LoVo (cell line): ENCODE results near the gene TEKT2.

Source experiments
- DNase-seq: peaks from one replicate; pipeline ENCODE4 v3.0.0-alpha.2; 2016; ENCODE audit warnings: low spot score

Gene TEKT2

DNA sequence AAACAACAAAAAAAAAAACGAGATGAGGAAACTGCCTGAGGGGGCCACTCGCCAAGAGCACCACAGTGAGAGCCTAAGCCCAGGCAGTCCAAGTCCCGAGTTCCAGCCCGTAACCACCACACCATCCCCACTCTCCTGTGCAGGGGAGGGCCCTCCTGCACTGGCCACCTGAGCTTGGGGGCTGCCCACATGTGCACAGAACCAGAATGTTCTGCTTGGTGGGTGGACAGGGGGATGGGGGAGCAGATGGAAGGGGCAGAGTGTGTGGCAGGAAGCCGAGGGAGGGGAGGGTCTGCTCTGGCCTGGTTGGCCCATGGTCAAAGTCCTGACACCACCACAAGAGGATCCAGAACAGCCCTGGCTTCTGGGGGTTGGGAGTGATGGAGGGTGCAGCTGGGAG lies 22.4 kb downstream of the TEKT2 start:
- DNase-seq: no peak

DNA sequence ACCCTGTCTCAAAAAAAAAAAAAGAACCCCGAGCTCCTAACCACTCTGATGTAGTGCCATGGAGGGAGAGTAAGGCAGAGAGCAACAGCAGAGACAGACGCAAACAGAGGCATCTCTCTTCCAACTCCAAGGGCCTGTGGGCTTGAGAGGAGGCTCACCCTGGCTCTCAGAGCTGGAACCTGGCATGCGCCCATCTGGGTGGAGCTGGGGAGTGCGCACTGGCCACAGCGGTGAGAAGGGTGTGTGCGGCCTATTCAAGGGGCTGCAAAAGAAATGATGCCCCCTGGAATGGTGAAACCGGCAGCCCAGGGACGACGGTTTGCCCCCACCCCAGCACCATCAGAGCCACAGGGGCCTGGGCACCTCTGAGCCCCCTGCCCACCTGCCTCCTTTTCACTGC lies 23.5 kb downstream of the TEKT2 start:
- DNase-seq: no peak

- no peak for DNase-seq
These were observed 24.4 kb downstream of the TEKT2 start for GRCh38 chr1:36108314-36108713.

GRCh38 chr1:36109041-36109679 lies 25.3 kb downstream of the TEKT2 start:
- DNase-seq: no peak

GRCh38 chr1:36111151-36111550 lies 27.3 kb downstream of the TEKT2 start:
- DNase-seq: no peak

DNA sequence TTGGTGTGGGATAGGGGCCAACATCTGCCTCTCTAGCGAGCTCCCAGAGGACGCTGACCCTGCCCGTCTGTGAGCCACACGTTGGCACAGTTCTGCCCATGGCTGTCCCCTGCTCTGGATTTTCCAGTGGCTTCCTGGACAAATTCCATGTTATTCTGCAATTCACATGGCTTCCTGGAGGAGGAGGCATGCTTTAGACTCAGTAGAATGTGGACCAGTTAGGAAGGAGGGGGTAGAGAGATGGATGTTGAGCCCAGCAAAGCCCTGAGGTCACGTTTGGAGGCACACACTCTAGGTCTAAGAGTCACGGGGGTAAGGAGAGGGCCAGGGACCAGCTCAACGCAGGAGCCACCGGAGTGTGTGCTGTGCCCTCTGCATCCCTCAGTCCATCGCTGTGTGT lies 28.9 kb downstream of the TEKT2 start:
- no peak for DNase-seq

GRCh38 chr1:36114371-36114770 lies 30.5 kb downstream of the TEKT2 start:
- DNase-seq: no peak

- DNase-seq: no peak
These were observed 31.3 kb downstream of the TEKT2 start for GRCh38 chr1:36115200-36115669.

GRCh38 chr1:36115931-36116330 lies 32.0 kb downstream of the TEKT2 start:
- no peak for DNase-seq

DNA sequence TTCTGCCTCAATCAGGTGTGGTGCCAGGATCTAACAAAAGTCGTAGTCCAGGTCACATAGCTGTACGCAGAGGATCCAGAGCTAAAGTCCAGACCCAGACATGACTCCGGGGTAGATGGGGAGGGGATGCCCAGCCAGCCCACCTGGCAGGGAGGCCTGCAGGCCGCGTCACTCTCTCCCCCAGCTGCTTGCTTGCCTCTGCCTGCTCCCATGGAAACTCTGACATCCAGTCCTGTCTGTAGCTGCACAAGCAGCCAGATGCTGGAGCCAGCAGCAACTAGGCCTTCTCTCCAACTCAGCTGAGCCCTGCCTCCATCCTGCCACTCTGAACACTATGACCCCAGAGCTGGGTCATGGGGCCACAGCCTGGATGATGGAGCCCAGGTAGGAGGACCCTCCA lies 33.0 kb downstream of the TEKT2 start:
- no peak for DNase-seq

DNA sequence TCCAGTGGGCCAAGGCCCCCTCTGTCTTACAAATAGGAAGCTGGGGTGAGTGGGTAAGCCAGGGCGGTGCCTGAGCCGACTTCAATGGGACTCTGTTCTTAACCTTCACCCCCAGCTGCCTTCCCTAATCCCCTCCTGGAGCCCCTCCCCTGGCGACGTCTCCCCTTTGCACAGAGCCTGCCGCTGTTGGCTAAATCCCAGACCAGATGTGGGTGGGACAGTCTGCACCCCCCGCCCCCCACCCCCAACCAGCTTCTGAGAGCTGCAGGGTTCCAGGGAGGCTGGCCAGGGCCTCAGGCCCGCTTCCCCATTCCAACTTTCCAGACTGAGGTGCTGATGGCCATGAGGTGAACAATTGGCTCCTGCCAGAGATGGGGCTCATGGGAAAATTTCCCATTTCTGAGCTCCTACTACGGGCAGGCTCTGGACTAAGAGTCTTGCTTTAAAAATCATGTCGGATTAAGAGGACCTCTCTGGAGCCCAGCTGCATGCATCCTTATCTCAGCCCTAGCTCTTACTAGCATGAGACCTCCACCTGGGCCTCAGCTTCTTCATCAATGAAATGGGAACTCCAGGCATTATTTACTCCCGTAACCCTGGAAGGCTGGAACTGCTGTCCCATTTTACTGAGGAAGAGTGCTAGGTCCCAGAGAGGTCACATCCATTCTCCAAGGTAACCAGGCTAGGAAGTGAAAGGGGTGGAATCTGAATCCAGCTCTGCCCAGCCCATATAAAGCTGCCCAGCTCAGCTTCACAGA lies 34.7 kb downstream of the TEKT2 start:
- DNase-seq: no peak

DNA sequence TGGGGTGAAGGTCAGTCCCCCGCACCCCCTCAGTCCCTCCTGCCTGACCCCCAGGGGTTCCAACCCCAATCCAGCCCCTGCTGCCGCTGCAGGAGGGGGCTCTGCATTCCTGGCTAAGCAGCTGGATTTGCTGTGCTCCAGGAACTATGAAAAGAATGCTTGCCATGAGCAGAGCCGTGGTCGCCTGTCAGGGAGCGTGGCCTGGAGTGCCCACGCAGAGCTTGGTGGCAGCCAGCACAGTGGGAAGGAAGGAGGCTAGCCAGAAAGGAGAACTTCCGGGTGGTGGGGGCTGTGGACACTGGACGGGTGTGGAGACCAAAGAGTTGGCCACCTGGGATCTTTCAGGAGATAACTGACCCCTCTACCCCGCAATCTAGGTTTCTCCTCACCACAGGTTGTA lies 35.6 kb downstream of the TEKT2 start:
- no peak for DNase-seq

DNA sequence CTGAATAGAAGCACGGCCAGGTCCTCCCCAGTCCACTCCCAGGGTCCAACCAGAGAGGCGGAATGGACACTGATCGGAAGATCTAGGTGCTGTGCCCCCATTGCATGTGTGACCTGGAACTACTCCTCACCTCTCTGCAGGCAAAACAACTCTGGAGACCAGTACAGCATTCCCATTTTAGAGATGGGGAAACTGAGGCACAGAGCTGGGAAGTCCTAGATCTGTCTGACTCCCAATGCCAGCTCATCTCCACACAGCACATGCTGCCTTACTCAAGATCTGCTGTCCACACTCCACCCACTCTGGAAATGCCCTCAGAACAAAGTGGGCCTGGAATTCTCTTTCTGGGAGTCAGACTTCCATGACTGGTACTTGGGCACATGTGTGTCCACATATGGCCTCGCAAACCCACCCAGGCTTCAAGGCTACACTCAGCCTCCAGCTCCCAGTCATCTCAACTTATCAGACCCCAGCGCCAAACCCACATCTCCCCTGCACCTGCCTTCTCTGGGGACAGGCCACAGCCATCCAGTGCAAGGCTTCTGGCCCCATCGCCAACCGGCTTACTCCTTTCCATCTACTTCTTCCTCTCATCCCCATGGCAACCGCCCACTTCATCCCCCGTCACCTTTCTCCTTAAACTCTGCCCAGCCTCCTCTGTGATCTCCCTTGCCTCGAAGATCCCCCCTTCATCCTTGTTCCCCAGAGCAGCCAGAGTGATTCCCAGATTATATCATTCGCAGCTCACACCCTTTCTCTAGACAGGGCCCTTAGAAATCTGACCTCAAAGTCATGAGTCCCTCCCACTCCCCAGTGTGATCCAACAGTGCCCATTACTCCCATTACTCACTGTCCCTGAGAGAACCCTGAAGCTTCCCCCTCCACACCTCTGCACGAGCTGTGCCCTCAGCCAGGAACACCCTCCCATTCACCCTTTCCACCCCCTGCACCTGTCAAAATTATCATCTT lies 38.5 kb downstream of the TEKT2 start:
- no peak for DNase-seq

DNA sequence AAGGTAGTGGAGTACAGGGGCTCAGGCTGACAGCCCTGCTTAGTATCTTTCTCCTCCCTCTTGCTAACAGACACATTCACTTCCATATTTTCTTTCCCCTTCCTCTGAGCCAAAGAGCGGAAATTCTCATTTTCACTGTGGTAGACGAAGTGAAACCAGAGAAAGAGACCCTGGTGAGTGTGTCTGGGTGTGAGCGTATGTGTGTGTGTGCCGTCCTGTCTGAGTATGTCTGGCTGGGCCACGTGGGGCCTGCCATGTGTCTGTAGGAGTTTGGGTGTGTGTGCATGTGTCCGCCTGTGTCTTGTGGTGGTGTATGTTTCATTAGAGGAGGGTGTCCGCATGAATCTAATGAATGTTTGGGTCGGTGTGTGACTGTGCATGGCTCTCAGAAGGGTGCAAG lies 39.5 kb downstream of the TEKT2 start:
- no peak for DNase-seq

GRCh38 chr1:36124404-36125128 lies 40.7 kb downstream of the TEKT2 start:
- DNase-seq: no peak

DNA sequence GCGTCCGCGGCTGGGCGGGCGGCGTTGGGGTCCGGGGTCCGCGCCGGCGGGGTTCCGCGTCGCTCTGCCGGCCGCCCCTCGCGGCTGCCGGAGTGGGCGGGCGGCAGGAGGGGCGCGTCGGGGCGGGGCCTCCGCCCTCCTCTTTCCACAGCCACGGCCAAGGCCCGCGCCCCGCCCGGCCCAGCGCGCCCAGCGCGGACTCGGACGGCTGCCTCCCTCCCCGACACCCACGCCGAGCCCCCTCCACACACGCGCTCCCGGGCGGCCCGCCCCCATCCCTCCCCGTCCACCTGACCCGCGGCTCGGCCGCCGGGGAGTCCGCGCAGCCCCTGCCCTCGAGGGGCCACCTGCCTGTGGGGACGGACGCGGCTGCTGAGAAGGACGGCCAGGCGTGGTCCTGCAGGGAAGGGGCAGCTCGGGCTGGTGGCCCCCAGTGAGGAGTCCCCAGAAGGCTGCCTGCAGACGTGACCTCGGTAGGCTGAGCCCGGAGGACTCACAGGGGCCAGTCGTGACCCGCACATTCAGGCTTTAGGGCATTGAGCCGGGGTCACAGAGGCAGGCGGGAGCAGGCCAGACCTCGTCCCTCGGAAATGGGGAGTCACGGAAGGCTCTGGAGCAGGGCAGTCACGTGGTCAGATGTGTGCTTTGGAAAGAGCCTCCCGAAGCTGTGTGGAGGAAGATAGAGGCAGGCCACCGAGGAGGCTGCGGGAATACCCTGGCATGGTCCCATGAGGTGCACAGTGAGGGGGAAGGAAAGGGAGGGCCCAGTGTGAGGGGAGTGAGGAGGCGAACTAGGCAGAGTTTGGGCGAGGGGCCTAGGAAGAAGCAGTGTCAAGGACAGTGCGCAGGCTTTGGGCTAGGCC lies 41.5 kb downstream of the TEKT2 start, which contains the start of gene COL8A2:
TSS of gene COL8A2 (minus strand) at position 94 of the 863 bp plus-strand sequence. CDS start 24,980 bp downstream, outside the sequence.
- no peak for DNase-seq

DNA sequence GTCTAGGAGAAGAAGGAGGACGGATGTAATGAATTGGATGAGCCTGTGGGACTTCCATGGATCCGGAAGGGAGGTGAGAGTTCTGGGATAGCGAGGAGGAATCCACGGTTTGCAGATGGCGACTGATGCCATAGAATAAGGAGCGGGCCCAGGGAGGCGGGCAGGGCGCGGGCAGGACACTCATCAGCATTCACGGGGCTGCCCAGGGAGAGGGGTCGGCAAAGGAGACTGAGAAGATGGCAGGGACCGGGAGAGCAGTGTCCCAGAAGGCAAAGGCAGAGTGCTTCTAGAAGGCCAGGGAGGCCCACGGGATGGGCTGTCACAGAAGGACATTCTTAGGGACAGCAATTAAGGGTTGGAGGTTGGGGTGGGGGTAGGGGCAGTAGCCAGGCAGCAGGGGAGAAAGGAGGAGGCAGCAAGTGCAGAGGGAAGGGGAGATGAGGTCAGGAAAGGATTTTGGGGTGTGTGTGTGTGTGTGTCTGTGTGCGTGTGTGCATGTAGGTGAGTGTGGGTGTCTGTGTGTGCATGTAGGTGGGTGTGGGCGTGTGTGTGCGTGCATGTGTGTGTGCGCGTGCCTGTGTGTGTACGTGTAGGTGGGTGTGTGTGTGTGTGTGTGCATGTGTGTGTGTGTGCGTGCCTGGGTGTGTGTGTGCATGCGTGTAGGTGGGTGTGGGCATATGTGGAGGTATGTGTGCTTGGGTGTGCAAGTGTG lies 42.3 kb downstream of the TEKT2 start:
- DNase-seq: no peak

GRCh38 chr1:36126797-36127500 lies 43.1 kb downstream of the TEKT2 start:
- no peak for DNase-seq

DNA sequence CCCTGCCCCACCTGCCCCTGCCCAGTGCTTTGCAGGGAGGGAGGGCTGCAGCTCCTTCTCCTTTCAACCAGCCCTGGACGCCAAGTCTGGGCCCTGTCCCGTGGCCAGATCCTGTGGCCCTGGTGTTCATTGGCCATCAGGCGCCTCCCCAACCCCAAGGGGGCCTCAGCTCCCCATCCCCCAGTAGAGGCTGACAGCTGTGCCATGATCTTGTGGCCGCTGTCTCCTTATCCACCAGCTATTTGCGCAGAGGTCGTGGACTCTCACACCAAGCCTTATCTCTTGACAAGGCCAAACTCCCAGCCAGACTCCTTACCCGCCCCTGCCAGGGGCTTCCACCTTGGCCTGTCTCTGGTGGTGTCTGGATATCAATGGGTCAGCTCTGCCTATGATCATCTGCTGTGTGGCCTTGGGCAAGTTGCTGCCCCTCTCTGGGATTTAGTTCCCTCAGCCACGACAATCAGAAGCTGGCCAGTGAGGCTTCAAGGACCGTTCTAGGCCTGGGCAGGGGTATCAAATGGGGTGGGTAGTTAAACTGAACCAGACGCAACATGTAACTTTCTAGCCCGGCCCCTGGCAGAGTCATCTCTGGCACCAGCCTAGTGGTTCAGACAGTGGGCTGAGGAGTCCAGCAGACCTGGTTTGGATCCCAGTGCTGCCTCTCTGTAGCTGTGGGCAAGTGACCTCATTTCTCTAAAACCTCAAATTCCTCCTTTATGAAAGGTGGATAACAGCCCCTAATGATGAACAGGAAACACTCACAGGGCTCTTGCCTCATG lies 44.4 kb downstream of the TEKT2 start:
- no peak for DNase-seq
